GM06990 (cell line): ENCODE data around the gene PHYKPL.
"Not testable (repeated sequence)": the region's sequence is repeated elsewhere in the genome, so short reads cannot be mapped to it uniquely, and the experiment has no call there.

Experiments used
- DNase-seq: peaks from one replicate; pipeline ENCODE4 v3.0.0-alpha.2; 2011; ENCODE audit not compliant: insufficient read length; ENCODE audit errors: extremely low read depth
- H3K27me3 ChIP-seq: replicated peaks from 2 replicates; pipeline ENCODE4 v1.6.0; 2011; ENCODE audit warnings: low read length; ENCODE audit not compliant: control insufficient read depth, insufficient read depth
- H3K36me3 ChIP-seq: 2 replicates; pipeline ENCODE4 v1.5.1; 2011; ENCODE audit warnings: low read length; ENCODE audit not compliant: control insufficient read depth, insufficient read depth
- H3K4me3 ChIP-seq: replicated peaks from 2 replicates; pipeline ENCODE4 v1.5.1; 2011; ENCODE audit warnings: low read depth, mild to moderate bottlenecking, control low read depth, low read length
- TF ChIP-seq, protein P1 (sequence below): IDR thresholded peaks from 2 replicates; pipeline ENCODE4 v1.5.1; 2011; ENCODE audit warnings: low read length, control low read depth, mild to moderate bottlenecking, inconsistent platforms; ENCODE audit not compliant: insufficient read depth, poor library complexity, severe bottlenecking

Gene PHYKPL

DNA sequence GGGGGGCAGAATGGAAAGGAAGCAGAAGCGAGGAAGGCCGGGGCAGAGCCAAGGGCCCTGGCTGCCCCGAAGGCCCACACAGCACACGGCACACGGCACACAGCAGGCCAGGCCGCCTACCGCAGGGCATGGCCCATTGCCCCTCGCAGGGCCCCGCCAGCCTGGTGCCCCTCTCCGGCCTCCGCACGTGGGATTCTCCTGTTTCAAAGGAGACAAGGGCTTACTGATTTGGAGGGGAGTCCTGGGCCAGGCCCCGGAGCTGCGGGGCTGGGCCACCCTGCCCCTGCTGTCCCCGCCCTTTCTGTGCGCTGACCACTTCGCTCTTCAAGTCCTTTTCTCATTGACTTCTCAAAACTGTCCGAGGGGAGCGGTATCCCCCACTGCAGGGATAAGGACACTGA, 7.7 kb upstream of the PHYKPL start:
- no peaks in the 10 kb centered on the region for H3K36me3 ChIP-seq
- TF ChIP-seq, protein P1, sequence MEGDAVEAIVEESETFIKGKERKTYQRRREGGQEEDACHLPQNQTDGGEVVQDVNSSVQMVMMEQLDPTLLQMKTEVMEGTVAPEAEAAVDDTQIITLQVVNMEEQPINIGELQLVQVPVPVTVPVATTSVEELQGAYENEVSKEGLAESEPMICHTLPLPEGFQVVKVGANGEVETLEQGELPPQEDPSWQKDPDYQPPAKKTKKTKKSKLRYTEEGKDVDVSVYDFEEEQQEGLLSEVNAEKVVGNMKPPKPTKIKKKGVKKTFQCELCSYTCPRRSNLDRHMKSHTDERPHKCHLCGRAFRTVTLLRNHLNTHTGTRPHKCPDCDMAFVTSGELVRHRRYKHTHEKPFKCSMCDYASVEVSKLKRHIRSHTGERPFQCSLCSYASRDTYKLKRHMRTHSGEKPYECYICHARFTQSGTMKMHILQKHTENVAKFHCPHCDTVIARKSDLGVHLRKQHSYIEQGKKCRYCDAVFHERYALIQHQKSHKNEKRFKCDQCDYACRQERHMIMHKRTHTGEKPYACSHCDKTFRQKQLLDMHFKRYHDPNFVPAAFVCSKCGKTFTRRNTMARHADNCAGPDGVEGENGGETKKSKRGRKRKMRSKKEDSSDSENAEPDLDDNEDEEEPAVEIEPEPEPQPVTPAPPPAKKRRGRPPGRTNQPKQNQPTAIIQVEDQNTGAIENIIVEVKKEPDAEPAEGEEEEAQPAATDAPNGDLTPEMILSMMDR, result no peak
- no peaks in the 10 kb centered on the region for H3K27me3 ChIP-seq
- DNase-seq, result peak; percentile 39
- H3K4me3 ChIP-seq, result no peak overlapping the region

- H3K27me3 ChIP-seq, H3K4me3 ChIP-seq, H3K36me3 ChIP-seq: not testable (repeated sequence)
- peak; percentile 69 for DNase-seq
Observed at GRCh38 chr5:178239626-178240301, 7.2 kb upstream of the PHYKPL start.

DNA sequence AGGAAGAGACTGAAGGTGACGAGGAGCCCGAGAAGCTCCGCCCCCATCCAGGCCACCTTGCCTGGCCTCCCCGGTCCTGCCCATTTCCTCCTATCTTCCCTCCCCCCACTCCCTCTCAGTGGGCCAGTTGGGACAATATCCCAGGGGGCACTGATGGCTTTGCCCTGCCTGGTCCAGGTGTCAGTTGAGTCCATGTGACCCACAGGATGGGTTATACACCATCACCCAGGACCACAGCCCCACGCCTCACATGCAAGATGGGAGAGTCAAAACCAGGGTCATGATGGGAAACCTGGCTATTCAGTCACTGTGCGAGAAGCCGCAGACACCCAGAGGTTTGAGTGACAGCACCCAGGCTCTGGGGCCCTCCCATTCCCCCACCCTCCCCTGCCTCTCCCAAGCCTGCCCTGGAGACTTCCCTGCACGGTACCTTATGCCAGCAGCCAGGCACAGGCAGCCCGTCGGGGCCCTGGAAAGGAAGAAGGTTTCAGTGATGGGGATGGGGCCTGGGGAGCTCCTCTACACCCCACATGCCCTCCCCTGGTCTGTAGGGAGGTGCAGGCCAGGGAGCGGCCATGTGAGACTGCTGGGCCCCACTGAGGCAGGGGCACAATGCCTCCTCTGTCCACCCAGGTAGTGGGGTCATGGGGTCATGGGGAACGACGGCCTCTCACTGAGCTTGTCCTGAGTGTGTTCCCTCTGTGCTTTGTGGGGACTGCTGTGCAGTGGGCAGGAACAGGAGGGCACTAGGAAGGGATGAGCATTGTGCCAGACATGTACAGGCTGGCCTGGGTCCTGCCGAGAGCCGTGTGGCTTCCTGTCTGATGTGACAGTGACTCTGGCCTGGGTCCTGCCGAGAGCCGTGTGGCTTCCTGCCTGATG, 6.3 kb upstream of the PHYKPL start:
- Histone ChIP-seq H3K4me3 (no peak overlapping the region; the same call in none of the 2 replicates), H3K27me3 (no peaks in the 10 kb centered on the region), H3K36me3 (no peaks in the 10 kb centered on the region)
- peak; percentile 67 for DNase-seq
- TF ChIP-seq, protein P1, result no peak

GRCh38 chr5:178238313-178238635, 5.7 kb upstream of the PHYKPL start:
- H3K27me3 ChIP-seq, result no peaks in the 10 kb centered on the region
- H3K36me3 ChIP-seq, result no peaks in the 10 kb centered on the region
- TF ChIP-seq, protein P1, result no peak
- H3K4me3 ChIP-seq, result no peak overlapping the region
- DNase-seq, result no peak

DNA sequence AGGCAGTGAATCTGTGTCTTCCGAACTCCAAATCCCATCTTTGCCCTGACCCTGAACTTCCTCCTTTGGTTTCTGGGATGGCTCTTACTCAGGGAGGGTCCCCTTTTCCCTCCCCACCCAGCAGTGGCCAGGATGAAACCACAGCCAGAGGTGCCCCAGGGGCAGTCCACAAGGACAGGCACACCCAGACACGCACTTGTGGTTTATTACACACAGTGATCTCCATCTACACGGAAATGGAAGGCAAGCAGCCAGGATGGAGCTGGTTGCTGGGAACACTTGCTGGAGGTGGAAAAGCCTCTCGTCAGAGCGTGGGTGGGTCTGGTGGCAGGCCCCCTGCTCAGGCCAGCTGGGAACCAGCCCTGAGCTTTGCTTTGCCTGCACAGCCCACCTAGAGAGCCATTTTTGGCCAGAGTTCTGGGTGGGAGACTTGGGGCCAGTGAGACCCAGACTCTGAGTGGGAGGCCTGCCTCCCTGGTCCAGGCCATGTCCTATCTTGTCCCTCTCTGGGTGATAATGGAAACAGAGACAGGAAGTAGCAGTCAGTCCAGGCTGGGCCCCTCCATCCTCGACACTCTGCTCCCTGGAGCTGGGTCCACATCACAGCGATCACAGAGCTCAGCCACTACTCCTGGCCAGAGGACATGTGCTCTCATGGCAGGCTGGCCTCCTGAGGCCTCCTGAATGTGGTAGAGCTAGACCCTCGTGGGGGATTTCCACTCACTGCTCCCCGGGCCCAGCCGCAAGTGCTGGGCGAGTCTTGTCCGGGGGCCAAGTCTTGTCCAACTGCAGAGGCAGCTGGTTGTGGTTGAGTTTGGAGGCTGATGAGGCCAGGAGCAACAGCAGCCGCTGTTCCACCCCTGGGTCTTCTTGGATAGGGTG, 5.1 kb upstream of the PHYKPL start:
- no peak for DNase-seq
- no peaks in the 10 kb centered on the region for H3K27me3 ChIP-seq
- no peaks in the 10 kb centered on the region for H3K36me3 ChIP-seq
- TF ChIP-seq, protein P1, result no peak
- H3K4me3 ChIP-seq, result no peak overlapping the region

DNA sequence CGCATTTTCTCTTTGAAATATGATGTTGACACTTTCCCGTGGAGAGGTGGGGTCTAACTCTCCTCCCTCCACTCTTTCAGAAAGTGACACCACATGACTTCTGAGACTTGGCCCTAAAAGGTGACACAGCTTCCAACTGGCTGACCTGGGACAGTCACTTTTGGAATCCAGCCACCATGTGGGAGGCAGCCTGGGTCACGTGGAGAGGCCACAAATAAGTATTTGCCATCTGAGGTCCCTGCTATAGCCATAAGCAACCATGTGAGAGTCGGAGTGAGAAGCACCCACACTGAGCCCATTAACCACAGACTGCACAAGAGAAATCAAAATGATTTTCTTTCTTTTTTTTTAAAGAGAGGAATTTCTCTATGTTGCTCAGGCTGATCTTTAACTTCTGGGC, 4.1 kb upstream of the PHYKPL start:
- DNase-seq, result no peak
- Histone ChIP-seq H3K36me3 (no peaks in the 10 kb centered on the region), H3K4me3 (no peak overlapping the region), H3K27me3 (no peaks in the 10 kb centered on the region)
- TF ChIP-seq, protein P1, result no peak
